GM10266 (cell line): ENCODE data around the gene CMSS1.

Experiments
- DNase-seq: peaks from one replicate; pipeline ENCODE4 v3.0.0; 2012; ENCODE audit errors: extremely low spot score
- CTCF ChIP-seq: IDR thresholded peaks from 2 replicates; pipeline ENCODE4 v1.5.1; 2012; ENCODE audit warnings: mild to moderate bottlenecking, low read depth; ENCODE audit not compliant: control insufficient read depth, insufficient read depth; ENCODE audit errors: missing control alignments

The CMSS1 gene

GRCh38 chr3:100007313-100007712 lies 189.7 kb downstream of the CMSS1 start:
- no peak for TF ChIP-seq CTCF

GRCh38 chr3:100008081-100008698 lies 190.5 kb downstream of the CMSS1 start:
- TF ChIP-seq CTCF: no peak
- DNase-seq: no peak

More at GRCh38 chr3:100007313-100007712, 189.7 kb downstream of the CMSS1 start:
- DNase-seq: no peak

- TF ChIP-seq CTCF: no peak
- no peak for DNase-seq
Measured at GRCh38 chr3:100009276-100010086, 191.8 kb downstream of the CMSS1 start.

- no peak for TF ChIP-seq CTCF
- no peak for DNase-seq
Measured at GRCh38 chr3:100010087-100010417, 192.4 kb downstream of the CMSS1 start.

GRCh38 chr3:100018806-100019205 lies 201.1 kb downstream of the CMSS1 start:
- no peak for DNase-seq
- no peak for TF ChIP-seq CTCF

- no peak for DNase-seq
- no peak for TF ChIP-seq CTCF
Measured at GRCh38 chr3:100019719-100020118, 202.1 kb downstream of the CMSS1 start.
